Activated naive CD4-positive, alpha-beta T cell treated with anti-CD3 and anti-CD28 coated beads, Interleukin-2, amount 50 U/mL, for 72 hours (primary cell): ENCODE data around the gene NXPH1. TPM values are rescaled to one million over a fixed set of nuclear protein-coding genes. Genes with fewer than 3 reads are reported as not detected.
A peak's percentile ranks its signal among the peaks of the same experiment; 100 is the strongest.
"Not testable (repeated sequence)": the region's sequence is repeated elsewhere in the genome, so short reads cannot be mapped to it uniquely, and the experiment has no call there.

ENCODE experiments used
- ATAC-seq, 2 donors: fragments of 150-1000 bp; cut with Tn5 transposase; 2 replicates each; pipeline ENCODE4 v1.10.0; 2021; ENCODE audit warnings: mild to moderate bottlenecking in 2 of 2, moderate library complexity in 2 of 2
- DNase-seq, 2 donors: peaks; one replicate each; pipeline ENCODE4 v3.0.0; 2021 to 2022; ENCODE audit warnings: low spot score in 2 of 2
- H3K27ac Mint-ChIP-seq, 2 donors: one replicate each; pipeline ENCODE4 v1.8.0; 2022; ENCODE audit warnings: mild to moderate bottlenecking in 2 of 2, mixed read lengths in 2 of 2
- H3K36me3 Mint-ChIP-seq, 2 donors: one replicate each; pipeline ENCODE4 v1.8.0; 2022; ENCODE audit warnings: mixed read lengths in 2 of 2
- H3K9me3 Mint-ChIP-seq, 2 donors: one replicate each; pipeline ENCODE4 v1.8.0; 2022; ENCODE audit warnings: mixed read lengths in 2 of 2
- total RNA-seq, 2 donors: library from RNA; stranded (reverse); gene quantifications; one replicate each; pipeline ENCODE4 v1.2.3, GENCODE V29; 2022

Gene NXPH1
- total RNA-seq, 2 donors from 2014 or later, result not detected

DNA sequence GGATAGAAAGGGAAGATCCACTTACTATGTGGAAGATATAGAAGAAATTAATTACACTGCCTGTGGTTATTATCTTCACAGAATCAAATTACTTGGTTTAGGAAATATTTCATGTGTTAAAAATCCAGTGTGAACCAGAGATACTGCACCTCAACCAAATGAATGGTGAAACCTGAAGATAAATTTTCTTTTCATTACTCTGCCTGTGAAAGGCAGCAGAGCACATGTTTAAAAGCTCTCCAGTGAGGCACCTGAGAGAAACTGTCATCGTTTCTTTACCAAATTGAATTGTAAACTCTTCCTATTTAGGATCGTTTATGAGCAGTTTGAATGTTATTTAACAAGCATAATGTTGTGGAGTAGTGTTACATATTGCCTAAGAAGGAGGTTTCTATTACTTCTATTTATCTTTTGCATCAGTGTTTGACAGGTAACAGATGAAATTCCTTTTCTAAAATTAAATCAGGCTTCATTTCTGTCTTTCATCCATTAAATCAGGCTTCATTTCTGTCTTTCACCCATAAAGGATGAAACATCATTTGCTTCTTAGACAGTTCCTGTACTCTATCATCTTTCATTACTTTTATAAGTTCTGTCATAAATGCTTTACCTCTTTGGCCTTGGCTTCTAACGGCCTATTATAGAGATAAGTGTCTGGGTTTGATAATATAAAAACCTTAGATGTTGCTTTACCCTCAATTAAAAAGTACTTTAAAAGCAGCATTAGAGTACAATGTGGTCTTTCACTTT is 266.6 kb downstream of the NXPH1 start:
- no peak for DNase-seq
- Mint-ChIP-seq H3K9me3 (no peaks in the 10 kb centered on the region), H3K27ac (no peak overlapping the region), H3K36me3 (no peaks in the 10 kb centered on the region)
- no peak for ATAC-seq

DNA sequence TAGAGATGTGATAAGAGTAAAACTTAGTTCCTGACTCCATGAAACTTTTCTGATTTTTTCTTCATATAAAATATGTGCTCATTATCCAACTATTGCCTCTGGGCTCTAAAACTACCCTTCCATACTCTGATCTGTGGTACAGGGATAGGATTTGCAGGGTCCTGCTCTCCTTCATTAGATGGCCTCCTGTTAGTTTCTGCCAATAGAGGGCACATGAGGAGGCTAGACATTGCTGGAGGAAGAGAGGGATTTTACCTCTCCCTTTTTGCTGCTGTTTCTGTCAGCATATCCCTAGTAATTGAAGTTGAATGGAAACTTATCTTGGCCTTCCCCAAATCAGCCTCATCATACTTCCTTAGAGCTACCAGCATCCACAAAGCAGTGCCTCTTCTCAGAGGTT is 269.4 kb downstream of the NXPH1 start:
- Mint-ChIP-seq H3K27ac (no peak overlapping the region), H3K9me3 (no peaks in the 10 kb centered on the region), H3K36me3 (no peaks in the 10 kb centered on the region)
- no peak for DNase-seq
- no peak for ATAC-seq

DNA sequence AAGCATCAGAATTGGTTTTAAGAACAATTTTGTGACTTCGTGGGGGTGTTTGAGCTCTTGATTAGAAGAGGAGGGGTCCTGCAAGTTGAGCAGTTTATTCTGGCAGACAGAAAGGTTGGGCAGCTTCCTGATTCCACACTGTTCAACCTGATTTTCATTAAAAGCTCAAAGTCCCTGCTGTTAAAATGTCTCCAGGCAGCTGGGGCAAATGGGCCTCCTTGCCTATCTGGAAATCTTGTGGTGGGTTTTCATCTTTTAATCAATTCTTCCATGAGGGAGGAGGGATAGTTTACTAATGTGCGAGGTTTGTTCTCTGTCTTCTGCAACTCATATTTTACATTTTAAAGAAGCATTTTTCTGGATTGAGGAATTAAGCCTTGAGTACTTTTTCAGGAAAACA is 276.7 kb downstream of the NXPH1 start:
- ATAC-seq (no peak), DNase-seq (no peak)
- Mint-ChIP-seq H3K9me3 (peaks cover 0 to 5% of the 10 kb centered on the region in 2 donors), H3K36me3 (no peaks in the 10 kb centered on the region), H3K27ac (no peak overlapping the region)

DNA sequence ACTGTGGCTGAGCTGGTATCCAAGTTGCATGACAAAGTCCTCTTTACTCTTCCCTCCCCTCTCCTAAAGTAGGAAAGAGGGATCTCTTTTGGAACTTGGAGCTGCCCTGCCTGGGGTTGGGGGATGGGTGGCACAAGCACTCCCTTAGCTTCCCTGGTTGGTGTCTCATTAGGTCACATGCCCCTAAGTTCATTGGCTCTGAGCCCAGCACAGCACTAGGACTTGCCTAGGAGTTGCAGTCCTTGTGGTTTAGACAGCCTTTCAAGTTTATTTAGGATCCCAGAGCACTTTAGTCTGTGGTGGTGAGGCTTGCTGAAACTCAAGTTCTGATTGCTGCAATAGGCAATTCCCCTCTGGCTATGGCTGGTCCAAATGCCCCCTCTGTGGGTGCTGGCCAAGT is 281.4 kb downstream of the NXPH1 start:
- no peak overlapping the region for H3K27ac Mint-ChIP-seq
- ATAC-seq, result no peak
- peaks cover 5 to 12% of the 10 kb centered on the region in 2 donors for H3K9me3 Mint-ChIP-seq
- no peak for DNase-seq
- H3K36me3 Mint-ChIP-seq, result no peaks in the 10 kb centered on the region

DNA sequence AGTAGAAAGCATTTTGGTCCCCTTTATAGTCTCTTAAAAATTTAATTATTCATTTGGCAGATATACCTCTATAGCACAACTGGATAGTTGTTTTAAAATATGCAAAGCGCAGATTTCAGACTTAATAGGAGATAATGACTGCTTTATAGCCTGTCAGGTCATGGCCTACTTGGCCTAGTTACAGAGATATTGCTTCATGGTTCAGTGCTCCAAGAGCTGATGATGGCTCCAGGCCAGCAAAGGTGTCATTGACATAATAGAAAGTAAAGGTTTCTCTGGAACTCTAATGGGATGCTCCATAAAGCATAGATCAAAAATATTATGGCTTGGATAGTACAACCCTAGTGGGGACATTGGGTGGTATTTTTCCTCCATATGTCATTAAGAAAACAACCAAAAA is 285.7 kb downstream of the NXPH1 start:
- Mint-ChIP-seq H3K36me3 (no peaks in the 10 kb centered on the region), H3K27ac (no peak overlapping the region), H3K9me3 (peaks cover 5 to 6% of the 10 kb centered on the region in 2 donors)
- ATAC-seq (no peak), DNase-seq (no peak)

DNA sequence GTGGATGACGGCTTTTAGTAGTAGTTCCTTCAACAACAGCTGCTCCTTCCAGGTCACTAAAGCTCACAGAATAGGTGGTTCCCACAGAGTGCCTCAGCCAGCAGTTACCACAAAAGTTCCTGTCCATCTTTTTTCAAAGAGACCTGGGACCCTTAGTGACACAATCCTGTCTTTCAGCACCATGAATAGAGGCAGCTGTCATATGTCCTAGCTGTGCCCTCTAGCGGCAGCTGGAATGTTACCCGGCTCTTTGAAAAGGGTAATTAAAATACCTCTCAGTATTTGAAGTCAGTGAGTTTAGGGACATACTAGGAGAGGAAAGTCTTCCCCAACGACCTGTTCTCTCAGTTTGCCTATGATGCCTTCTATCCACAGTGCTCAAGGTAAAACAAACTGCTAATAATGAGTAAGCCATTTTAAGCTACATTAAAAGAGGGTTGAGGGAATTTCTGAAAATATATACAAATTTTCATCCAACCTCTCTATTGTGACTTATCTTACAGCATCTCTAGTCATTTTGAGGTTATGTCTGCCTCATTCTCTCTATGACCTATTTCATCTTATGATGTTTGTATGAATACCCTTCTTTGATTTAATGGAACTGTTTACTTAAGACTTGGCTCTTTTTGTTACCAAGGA is 290.8 kb downstream of the NXPH1 start:
- DNase-seq (peak in 1 of 2 donors; percentile 19), ATAC-seq (peak in 1 of 2 donors; percentile 52)
- Mint-ChIP-seq H3K9me3 (peaks cover 3% of the 10 kb centered on the region in 2 donors), H3K36me3 (no peaks in the 10 kb centered on the region), H3K27ac (no peak overlapping the region)

DNA sequence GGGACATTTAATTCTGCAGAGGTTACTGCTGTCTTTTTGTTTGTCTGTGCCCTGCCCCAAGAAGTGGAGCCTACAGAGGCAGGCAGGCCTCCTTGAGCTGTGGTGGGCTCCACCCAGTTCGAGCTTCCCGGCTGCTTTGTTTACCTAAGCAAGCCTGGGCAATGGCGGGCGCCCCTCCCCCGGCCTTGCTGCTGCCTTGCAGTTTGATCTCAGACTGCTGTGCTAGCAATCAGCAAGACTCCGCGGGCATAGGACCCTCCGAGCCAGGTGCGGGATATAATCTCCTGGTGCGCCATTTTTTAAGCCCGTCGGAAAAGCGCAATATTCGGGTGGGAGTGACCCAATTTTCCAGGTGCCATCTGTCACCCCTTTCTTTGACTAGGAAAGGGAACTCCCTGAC is 298.3 kb downstream of the NXPH1 start:
- not testable (repeated sequence) for H3K27ac Mint-ChIP-seq, DNase-seq, H3K36me3 Mint-ChIP-seq, ATAC-seq
- H3K9me3 Mint-ChIP-seq, result peaks cover 12 to 14% of the 10 kb centered on the region in 2 donors

DNA sequence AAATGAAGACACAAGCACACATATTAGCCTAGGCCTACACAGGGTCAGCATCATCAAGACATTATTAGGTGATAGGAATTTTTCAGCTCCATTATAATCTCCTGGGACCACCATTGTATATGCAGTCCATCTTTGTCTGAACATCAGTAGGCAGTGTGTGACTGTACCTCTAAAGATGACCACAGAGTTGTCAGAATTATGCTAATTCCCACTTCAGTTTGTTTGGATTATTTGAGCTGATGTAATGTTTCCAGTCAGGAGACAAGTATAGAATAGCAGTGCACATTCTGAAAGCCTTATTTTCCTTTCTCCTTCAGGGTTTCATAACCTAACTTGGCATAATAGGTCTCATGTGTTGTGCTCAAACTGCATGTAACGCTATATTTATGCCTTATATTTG is 306.4 kb downstream of the NXPH1 start:
- no peaks in the 10 kb centered on the region for H3K36me3 Mint-ChIP-seq
- ATAC-seq (no peak), DNase-seq (no peak)
- peaks cover 18 to 19% of the 10 kb centered on the region in 2 donors for H3K9me3 Mint-ChIP-seq
- no peak overlapping the region for H3K27ac Mint-ChIP-seq

DNA sequence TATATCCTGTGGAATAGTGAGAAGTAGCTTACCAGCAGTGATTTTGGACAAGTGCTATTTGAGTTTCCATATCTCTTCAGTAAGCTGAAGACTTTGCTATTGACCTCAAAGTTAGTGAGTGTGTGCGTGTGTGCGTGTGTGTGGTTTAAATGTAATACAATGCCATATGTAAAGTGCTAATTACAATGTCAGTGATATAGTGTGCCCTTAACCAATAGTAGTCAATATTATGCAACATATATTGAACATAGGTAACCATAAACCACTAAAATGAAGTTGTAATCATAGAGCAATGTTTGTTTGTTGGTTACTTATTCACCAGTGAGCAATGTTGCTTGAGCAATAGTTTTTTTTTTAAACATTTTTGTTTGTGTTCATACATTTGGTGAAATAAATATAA is 309.4 kb downstream of the NXPH1 start:
- Mint-ChIP-seq H3K9me3 (peaks cover 5 to 8% of the 10 kb centered on the region in 2 donors), H3K27ac (no peak overlapping the region), H3K36me3 (no peaks in the 10 kb centered on the region)
- DNase-seq (no peak), ATAC-seq (no peak)

DNA sequence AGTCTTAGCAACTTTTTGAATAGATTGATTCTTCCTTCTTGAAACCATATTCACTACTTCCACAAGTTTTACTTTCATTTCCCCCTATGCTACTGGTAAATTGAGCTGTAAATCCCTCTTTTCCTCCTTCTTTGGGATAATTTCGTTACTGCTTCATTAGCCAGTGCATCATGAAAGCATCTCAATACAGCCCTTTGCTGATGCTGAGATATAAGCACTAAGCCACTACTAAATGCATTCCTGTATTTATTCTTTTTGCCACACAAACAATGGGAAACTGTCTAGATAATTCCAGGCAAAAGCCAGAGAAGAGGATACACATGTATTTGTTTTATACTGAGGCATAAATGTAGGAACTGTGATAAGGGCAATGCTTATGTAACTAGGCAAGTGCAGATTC is 313.9 kb downstream of the NXPH1 start:
- DNase-seq, result no peak
- H3K36me3 Mint-ChIP-seq, result no peaks in the 10 kb centered on the region
- H3K9me3 Mint-ChIP-seq, result peaks cover 4 to 11% of the 10 kb centered on the region in 2 donors
- no peak for ATAC-seq
- no peak overlapping the region for H3K27ac Mint-ChIP-seq

DNA sequence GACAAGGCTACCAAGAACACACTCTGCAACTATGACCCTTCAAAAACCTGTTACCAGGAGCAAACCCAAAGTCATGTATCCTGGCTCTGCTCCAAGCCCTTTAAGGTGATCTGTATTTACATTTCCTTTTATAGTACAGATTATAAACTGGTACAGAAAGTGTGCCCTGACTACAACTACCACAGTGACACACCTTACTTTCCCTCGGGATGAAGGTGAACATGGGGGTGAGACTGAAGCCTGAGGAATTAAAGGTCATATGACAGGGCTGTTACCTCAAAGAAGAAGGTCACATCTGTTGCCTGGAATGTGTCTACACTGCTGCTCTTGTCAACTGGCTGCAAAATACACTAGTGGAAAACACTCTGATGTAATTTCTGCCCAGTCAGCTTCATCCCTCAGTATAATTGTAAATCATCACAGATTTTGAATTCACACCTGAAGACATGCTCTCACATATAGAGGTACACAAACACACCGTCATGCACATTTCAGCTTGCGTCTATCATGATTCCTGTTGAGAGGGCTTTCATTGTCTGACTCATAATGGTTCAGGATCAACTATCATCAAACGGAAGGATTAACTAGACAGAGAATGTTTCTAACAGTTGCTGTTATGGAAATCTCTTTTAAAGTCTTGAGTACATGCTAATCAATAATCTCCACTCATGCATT is 318.3 kb downstream of the NXPH1 start:
- no peak for ATAC-seq
- Mint-ChIP-seq H3K9me3 (peaks cover 0 to 4% of the 10 kb centered on the region in 2 donors), H3K36me3 (no peaks in the 10 kb centered on the region), H3K27ac (no peak overlapping the region)
- no peak for DNase-seq

DNA sequence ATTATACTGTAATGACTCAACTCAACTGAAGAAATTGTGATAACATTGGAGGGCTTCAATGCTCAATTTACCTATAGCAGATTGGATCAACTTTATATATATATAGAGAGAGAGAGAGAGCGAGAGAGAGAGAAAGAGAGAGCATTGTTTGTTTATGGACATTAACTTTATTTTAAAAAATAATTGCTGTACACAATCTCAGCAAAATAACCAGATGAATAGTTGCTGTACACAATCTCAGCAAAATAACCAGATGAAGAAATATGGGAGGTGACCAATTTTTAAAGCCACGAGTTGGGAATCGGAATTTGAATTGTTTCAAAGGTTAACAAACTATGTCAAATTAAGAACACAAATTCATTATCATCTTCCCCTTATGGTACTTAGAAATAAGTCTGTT is 319.9 kb downstream of the NXPH1 start:
- DNase-seq (no peak), ATAC-seq (no peak)
- Mint-ChIP-seq H3K36me3 (no peaks in the 10 kb centered on the region), H3K27ac (no peak overlapping the region), H3K9me3 (peaks cover 0 to 4% of the 10 kb centered on the region in 2 donors)

DNA sequence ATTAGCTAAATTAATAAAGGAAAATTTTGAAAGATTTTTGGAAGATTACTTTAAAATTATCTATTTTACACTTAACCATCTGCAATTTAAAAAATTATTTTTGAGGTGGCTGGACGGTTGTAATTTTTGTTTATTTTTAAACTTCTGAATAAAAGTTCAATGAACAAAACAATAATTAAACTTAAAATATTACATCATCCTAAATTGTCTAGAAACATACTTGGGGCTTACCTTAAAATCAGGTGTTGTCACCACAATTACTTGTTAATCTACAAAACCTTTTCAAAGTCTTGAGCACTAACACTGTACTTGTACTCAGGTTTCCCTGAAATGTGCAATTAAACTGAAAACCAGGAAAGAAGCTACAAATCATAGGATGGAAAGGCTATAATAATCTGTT is 328.3 kb downstream of the NXPH1 start:
- ATAC-seq, result no peak
- Mint-ChIP-seq H3K36me3 (no peaks in the 10 kb centered on the region), H3K9me3 (peaks cover 0 to 5% of the 10 kb centered on the region in 2 donors), H3K27ac (no peak overlapping the region)
- DNase-seq, result no peak

DNA sequence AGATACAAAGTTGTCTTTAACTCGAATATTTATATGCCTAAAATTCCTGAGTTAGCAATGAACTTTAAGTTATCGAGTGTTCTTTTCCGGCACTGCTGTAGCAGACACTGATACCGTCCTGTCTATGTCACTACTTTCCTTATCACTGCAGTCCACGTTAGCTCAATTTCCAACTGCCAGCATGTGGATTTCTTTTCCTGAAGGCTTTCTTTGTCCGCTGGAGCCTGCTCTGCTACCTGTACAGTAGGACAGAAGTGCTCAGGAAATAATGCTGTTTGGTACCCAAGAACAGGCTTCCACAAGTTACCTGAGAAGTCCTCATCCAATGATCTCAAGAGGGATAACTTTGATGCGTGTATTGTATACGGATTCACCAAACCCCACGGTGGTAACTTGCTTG is 329.4 kb downstream of the NXPH1 start:
- peaks cover 0 to 5% of the 10 kb centered on the region in 2 donors for H3K9me3 Mint-ChIP-seq
- ATAC-seq (no peak), DNase-seq (no peak)
- no peaks in the 10 kb centered on the region for H3K36me3 Mint-ChIP-seq
- no peak overlapping the region for H3K27ac Mint-ChIP-seq

DNA sequence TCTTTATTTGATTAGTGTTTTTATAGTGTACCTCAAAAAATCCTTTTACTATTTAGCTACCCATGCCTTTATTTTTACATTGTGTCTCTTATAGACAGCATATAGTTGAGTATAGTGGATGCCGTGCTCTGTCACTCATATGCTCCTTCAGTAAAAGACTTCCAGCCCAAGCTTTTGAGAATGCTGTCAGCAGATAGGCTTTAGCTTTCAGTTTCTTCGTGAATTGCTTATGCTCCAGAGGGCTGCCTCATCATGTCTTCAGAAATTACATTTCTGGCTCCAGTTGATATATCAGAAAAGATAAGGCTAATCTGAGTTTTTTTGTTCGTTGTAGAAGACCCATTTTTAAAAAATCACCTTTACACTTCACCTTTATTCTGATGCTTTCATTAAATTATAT is 332.0 kb downstream of the NXPH1 start:
- DNase-seq (no peak), ATAC-seq (no peak)
- Mint-ChIP-seq H3K9me3 (peaks cover 0 to under 1% of the 10 kb centered on the region in 2 donors), H3K36me3 (no peaks in the 10 kb centered on the region), H3K27ac (no peak overlapping the region)

DNA sequence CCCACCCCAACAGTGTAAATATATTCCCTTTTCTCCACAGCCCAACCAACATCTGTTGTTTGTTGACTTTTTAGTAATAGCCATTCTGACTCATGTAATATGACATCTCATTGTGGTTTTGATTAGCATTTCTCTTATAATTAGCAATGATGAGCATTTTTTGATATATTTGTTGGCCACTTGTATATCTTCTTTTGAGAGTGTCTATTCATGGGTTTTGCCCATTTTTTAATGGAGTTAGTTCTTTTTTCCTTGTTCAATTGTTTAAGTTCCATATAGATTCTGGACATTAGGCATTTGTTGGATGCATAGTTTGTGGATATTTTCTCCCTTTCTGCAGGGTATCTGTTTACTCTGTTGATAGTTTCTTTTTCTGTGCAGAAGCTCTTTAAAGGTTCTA is 340.1 kb downstream of the NXPH1 start:
- H3K9me3 Mint-ChIP-seq, result peaks cover 0 to 20% of the 10 kb centered on the region in 2 donors
- H3K27ac Mint-ChIP-seq, result no peak overlapping the region
- H3K36me3 Mint-ChIP-seq, result no peaks in the 10 kb centered on the region
- ATAC-seq (no peak), DNase-seq (no peak)

DNA sequence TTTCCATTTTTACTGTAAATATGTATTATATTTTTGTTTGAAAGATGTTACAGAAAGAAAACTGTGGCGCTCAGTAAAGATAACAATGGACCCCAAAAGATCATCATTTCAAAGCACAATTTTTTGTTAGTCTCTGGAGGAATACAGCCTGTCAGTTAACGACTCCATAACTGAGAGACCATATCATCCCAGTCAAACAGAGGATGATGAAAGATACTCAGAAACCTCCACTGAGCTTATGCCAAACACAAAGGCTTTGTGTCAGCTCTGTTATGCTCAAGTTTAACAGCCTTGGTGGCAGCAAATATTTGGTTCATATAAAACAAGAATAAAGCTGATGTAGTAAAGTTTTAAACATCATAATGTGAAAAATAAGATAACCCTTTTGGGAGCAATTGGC is 345.1 kb downstream of the NXPH1 start:
- Mint-ChIP-seq H3K27ac (no peak overlapping the region), H3K36me3 (no peaks in the 10 kb centered on the region), H3K9me3 (peaks cover 4 to 24% of the 10 kb centered on the region in 2 donors)
- ATAC-seq, result no peak
- no peak for DNase-seq
